ENCODE data around the gene AXIN1.
"Not testable (repeated sequence)": the region's sequence is repeated elsewhere in the genome, so short reads cannot be mapped to it uniquely, and the experiment has no call there.

- TF ChIP-seq TAF1 (IDR thresholded peaks at IDR 0.05; ENCODE audit: borderline replicate concordance, low read depth, low read length); POLR2A (IDR thresholded peaks at IDR 0.05; ENCODE audit: low read depth, low read length); POLR2AphosphoS5 (IDR thresholded peaks at IDR 0.05; ENCODE audit: low read depth, low read length): not testable (repeated sequence)
Observed at GRCh38 chr16:331181-331814, 21.2 kb downstream of the AXIN1 start.

Data from GM12892 (cell line).